ENCODE measurements around the gene PIP5K1A. TPM values are rescaled to one million over a fixed set of nuclear protein-coding genes. Genes with fewer than 3 reads are reported as not detected.

Gene PIP5K1A
- total and polyA plus RNA-seq, 7 donors: 10.8 to 46.8 (median 31.7) TPM

GRCh38 chr1:151235235-151235634 lies 36.9 kb downstream of the PIP5K1A start:
- peaks cover 18% of the 10 kb centered on the region for H3K4me1 ChIP-seq
- 76 to 91% (median 80%) methylated on average over 6 of the region's 6 CpGs for WGBS, 3 donors
- TF ChIP-seq, protein P1, sequence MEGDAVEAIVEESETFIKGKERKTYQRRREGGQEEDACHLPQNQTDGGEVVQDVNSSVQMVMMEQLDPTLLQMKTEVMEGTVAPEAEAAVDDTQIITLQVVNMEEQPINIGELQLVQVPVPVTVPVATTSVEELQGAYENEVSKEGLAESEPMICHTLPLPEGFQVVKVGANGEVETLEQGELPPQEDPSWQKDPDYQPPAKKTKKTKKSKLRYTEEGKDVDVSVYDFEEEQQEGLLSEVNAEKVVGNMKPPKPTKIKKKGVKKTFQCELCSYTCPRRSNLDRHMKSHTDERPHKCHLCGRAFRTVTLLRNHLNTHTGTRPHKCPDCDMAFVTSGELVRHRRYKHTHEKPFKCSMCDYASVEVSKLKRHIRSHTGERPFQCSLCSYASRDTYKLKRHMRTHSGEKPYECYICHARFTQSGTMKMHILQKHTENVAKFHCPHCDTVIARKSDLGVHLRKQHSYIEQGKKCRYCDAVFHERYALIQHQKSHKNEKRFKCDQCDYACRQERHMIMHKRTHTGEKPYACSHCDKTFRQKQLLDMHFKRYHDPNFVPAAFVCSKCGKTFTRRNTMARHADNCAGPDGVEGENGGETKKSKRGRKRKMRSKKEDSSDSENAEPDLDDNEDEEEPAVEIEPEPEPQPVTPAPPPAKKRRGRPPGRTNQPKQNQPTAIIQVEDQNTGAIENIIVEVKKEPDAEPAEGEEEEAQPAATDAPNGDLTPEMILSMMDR (IDR thresholded peaks at IDR 0.05): no peak
- H3K27ac ChIP-seq: no peak overlapping the region
- no peaks in the 10 kb centered on the region for H3K27me3 ChIP-seq (ENCODE audit: insufficient read depth in 3 of 3, low read length in 2 of 3)
- no peak for DNase-seq
- intact Hi-C loops (cut with DNase I): loop anchor here in 1 of 2 donors (5.0 kb wide), 1 partner anchor 33 kb away; no protein-coding TSS in a partner anchor
- no peak for ATAC-seq
- no peak overlapping the region for H3K4me3 ChIP-seq
- H3K9me3 ChIP-seq: no peaks in the 10 kb centered on the region
- peaks cover 18 to 100% of the 10 kb centered on the region in 2 donors for H3K36me3 ChIP-seq (ENCODE audit: insufficient read depth in 1 of 2, low read depth in 1 of 2)

DNA sequence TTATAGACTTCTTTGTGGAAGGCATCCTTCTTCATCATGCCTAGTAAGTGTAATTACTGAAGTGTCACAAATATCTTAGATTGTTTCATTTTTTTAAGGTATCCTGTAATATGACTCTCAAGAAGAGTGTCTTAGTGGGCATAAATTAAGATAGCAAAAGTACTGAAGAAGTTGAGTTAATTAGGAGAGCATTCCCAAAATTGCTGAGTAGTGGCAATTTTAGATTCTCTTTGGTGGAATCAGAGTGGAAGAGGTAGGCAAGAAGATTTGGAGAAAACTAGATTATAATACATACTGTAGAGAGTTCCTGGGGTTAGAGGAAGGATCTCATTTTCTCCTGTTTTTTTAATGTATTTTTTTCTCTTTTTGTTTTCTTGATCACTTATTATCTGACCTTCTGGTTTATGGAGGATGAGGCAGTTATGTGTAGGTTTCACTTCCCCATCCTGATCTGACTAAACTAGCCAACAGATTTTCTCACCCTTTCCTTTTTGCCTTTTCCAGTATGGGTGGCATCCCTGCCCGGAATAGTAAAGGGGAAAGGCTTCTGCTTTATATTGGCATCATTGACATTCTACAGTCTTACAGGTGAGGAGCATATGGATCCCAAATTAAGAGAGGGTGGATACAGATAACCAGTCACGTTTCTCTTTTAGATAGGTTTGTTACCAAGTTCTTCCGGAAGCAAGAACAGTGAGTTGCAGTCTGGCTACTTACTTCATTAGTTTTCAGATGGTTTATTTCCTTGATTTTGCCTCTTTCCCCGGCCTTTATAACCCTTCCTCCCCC lies 39.5 kb downstream of the PIP5K1A start:
- H3K9me3 ChIP-seq: no peaks in the 10 kb centered on the region
- 78 to 82% (median 80%) methylated on average over 4 of the region's 4 CpGs for WGBS, 3 donors
- peak overlapping the region; percentile 71 for H3K27ac ChIP-seq
- H3K4me3 ChIP-seq: no peak overlapping the region
- ATAC-seq (peak in 2 of 4 donors; percentile 8 to 13), DNase-seq (no peak)
- no peaks in the 10 kb centered on the region for H3K27me3 ChIP-seq (ENCODE audit: insufficient read depth in 3 of 3, low read length in 2 of 3)
- peaks cover 18% of the 10 kb centered on the region for H3K4me1 ChIP-seq
- intact Hi-C loops (cut with DNase I): loop anchor here in 1 of 2 donors (5.0 kb wide), 1 partner anchor 36 kb away; no protein-coding TSS in a partner anchor
- H3K36me3 ChIP-seq (ENCODE audit: insufficient read depth in 1 of 2, low read depth in 1 of 2): peaks cover 12 to 100% of the 10 kb centered on the region in 2 donors
- TF ChIP-seq, protein P1 (IDR thresholded peaks at IDR 0.05): no peak

GRCh38 chr1:151238467-151238739 lies 40.1 kb downstream of the PIP5K1A start:
- Histone ChIP-seq H3K27ac (peak overlapping the region; percentile 71), H3K9me3 (no peaks in the 10 kb centered on the region), H3K27me3 (ENCODE audit: insufficient read depth in 3 of 3, low read length in 2 of 3) (no peaks in the 10 kb centered on the region), H3K4me3 (no peak overlapping the region), H3K36me3 (ENCODE audit: insufficient read depth in 1 of 2, low read depth in 1 of 2) (peaks cover 12 to 100% of the 10 kb centered on the region in 2 donors), H3K4me1 (peaks cover 18% of the 10 kb centered on the region)
- ATAC-seq (peak; percentile 92 to 95 (median 94)), DNase-seq (no peak)
- TF ChIP-seq, protein P1 (IDR thresholded peaks at IDR 0.05): no peak
- WGBS, 3 donors: 13 to 18% (median 17%) methylated on average over 1 of the region's 1 CpG
- intact Hi-C loops (cut with DNase I): loop anchor here in 1 of 2 donors (5.0 kb wide), 1 partner anchor 36 kb away; no protein-coding TSS in a partner anchor

GRCh38 chr1:151242442-151242841 lies 44.1 kb downstream of the PIP5K1A start:
- Histone ChIP-seq H3K9me3 (no peaks in the 10 kb centered on the region), H3K27ac (no peak overlapping the region), H3K36me3 (ENCODE audit: insufficient read depth in 1 of 2, low read depth in 1 of 2) (peaks cover 6 to 100% of the 10 kb centered on the region in 2 donors), H3K27me3 (ENCODE audit: insufficient read depth in 3 of 3, low read length in 2 of 3) (no peaks in the 10 kb centered on the region), H3K4me1 (peaks cover 17% of the 10 kb centered on the region), H3K4me3 (no peak overlapping the region)
- 90 to 95% (median 94%) methylated on average over 2 of the region's 2 CpGs for WGBS, 3 donors
- TF ChIP-seq, protein P1 (IDR thresholded peaks at IDR 0.05): no peak
- no peak for DNase-seq
- intact Hi-C loops (cut with DNase I): loop anchor here (10.0 kb wide), 1 partner anchor 148 kb away; no protein-coding TSS in a partner anchor
- ATAC-seq: no peak
